Measurements from ENCODE around the gene ARVCF.
A peak's percentile ranks its signal among the peaks of the same experiment; 100 is the strongest.

ARVCF gene

DNA sequence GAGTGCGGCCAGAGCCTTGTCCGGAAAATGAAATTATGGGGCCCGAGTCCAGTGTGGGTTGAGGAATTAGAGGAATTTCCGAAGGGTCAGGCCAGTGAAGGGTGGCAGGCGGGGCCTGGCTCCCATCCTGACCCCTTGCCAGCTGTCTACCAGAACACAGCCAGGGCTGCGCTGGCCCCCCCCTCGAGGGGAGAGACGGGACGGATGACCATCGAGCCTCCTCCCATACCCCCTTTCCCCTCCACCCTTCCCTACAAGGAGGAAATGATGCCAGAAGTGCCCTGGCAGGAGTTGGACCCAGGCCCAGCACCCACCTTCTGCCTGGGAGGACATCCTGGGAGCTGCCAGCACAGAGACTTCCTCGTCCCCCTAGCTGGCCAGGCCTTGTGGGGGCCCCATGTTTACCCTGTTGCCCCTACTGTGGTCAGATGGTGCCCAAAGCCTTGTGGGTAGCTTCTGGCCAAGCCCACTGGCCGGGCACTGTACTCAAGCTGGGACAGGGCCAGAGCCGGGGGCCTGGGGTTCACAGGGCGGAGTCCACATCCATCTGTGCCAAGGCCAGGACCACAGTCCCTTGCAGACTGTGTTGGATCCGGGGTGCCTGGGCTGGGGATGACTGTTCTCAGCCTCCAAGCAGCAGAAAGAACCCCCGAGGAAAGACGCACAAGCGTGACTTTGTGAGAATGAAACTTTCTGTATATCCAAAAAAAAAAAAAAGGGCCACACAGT, 20.8 kb downstream of the ARVCF start:
- TF ChIP-seq, protein P1, sequence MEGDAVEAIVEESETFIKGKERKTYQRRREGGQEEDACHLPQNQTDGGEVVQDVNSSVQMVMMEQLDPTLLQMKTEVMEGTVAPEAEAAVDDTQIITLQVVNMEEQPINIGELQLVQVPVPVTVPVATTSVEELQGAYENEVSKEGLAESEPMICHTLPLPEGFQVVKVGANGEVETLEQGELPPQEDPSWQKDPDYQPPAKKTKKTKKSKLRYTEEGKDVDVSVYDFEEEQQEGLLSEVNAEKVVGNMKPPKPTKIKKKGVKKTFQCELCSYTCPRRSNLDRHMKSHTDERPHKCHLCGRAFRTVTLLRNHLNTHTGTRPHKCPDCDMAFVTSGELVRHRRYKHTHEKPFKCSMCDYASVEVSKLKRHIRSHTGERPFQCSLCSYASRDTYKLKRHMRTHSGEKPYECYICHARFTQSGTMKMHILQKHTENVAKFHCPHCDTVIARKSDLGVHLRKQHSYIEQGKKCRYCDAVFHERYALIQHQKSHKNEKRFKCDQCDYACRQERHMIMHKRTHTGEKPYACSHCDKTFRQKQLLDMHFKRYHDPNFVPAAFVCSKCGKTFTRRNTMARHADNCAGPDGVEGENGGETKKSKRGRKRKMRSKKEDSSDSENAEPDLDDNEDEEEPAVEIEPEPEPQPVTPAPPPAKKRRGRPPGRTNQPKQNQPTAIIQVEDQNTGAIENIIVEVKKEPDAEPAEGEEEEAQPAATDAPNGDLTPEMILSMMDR (conservative IDR thresholded peaks at IDR 0.05; ENCODE audit: low read length) = no peak
- H3K4me3 ChIP-seq (ENCODE audit: low read length) = no peak overlapping the region
- peak; percentile 79 for DNase-seq (ENCODE audit: low read depth)

GRCh38 chr22:19994851-19995610, 21.6 kb downstream of the ARVCF start:
- H3K4me3 ChIP-seq (ENCODE audit: low read length) = no peak overlapping the region
- no peak for DNase-seq (ENCODE audit: low read depth)
- TF ChIP-seq, protein P1 (conservative IDR thresholded peaks at IDR 0.05; ENCODE audit: low read length) = no peak

GRCh38 chr22:19993926-19994325, 22.7 kb downstream of the ARVCF start:
- TF ChIP-seq, protein P1 (conservative IDR thresholded peaks at IDR 0.05; ENCODE audit: low read length) = no peak
- no peak overlapping the region for H3K4me3 ChIP-seq (ENCODE audit: low read length)
- no peak for DNase-seq (ENCODE audit: low read depth)

DNA sequence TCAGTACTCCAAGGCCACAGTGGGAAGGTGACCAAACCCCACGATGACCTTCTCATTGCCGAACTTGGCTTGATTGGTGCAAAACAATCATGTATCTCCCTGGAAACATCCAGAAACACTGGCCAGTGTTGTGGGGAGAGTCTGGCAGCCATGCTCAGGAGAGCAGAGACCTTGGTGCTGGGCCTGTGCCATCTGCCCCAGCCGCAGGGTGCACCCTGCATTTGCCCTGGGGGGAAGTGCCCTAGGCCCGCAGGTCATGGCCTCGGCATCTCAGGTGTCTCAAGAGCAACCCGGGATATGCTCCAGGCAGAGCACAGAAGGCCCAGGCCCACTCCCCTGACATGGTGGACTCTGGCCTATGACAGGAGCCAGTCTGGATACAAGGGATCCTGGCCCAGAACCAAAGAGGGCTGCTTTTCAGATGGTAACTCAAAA, 23.7 kb downstream of the ARVCF start:
- TF ChIP-seq, protein P1 (conservative IDR thresholded peaks at IDR 0.05; ENCODE audit: low read length) = no peak
- no peak for DNase-seq (ENCODE audit: low read depth)
- H3K4me3 ChIP-seq (ENCODE audit: low read length) = no peak overlapping the region

DNA sequence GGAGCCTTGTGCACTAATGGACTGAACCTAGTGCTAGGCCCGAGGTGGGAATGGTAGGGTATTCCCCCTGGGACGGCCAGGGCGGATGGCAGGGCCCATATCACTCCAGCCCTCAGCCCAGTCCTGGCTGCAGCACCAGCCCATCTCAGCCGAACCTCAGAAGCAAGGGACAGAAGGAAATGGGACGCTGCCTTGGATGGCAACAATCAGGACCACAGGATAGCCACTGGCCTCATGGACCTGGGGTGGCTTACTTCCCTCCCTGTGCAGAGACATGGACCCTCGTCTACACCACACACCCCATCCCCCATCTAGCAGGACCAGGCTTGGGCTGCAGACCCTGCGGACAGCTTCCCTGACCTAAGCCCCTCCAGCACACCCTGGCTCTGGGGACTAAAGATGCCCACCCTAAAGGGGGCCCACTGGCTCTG, 24.1 kb downstream of the ARVCF start:
- no peak for DNase-seq (ENCODE audit: low read depth)
- TF ChIP-seq, protein P1 (conservative IDR thresholded peaks at IDR 0.05; ENCODE audit: low read length) = no peak
- no peak overlapping the region for H3K4me3 ChIP-seq (ENCODE audit: low read length)

DNA sequence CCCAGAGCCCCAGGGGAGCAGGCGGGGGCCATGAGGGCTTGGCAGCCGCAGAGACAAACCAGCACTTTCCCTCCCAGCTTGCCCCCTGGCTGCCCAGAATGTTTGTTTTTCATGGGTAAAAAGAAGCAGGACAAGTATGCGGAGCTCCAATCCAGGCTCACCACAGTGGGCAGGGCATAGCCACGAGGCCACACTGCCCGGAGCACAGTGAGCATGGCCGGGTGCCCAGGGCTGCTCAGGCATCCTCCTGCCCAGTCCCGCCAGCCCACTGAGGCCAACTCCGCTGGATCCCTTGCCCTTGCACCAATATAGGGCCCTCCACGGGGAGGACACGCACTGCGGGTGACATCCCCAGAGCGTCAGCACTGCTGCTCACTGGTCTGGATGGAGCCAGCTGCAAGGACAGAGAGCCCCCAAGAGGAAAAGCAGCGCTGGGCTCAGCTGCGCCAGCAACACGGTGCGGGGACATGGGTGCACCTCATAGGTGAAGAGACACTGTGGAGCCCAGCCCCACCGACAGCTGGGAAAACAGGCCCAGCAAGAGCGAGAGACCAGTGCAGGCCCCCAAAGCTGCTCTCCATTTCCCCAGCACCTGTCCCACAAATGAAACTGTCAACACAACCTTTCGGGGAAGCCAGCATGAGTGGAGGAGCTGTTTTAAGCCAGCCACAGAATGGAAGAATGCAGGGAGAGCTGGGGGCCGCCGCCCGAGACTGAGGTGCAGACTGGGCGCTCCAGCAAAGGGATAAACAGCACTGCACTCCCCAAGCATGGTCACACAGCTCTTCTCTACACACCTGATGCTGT, 24.8 kb downstream of the ARVCF start:
- H3K4me3 ChIP-seq (ENCODE audit: low read length) = no peak overlapping the region
- TF ChIP-seq, protein P1 (conservative IDR thresholded peaks at IDR 0.05; ENCODE audit: low read length) = no peak
- peak; percentile 16 for DNase-seq (ENCODE audit: low read depth)

Data from AG10803 (cell line).